GM12878 (cell line): Measurements from ENCODE around the gene RTP5. TPM values are rescaled to one million over a fixed set of nuclear protein-coding genes. Genes with fewer than 3 reads are reported as not detected.

Source experiments
- ATAC-seq: fragments of 200-7000 bp; cut with Tn5 transposase; 3 replicates; pipeline ENCODE4 v1.9.1; 2020; ENCODE audit warnings: mild to moderate bottlenecking, moderate library complexity
- BruUV-seq: library from RNA; stranded (reverse); fragments of 400-500 nt; replicated peaks from 2 replicates; lab custom pipeline; 2021; lab: Mats Ljungman, UMichigan
- CTCF ChIA-PET: fragments of 300-600 bp; sonication (Branson Sonifier 250); formaldehyde crosslinking; extraction: SDS; loops from one replicate; lab custom pipeline; 2021; ENCODE audit warnings: inconsistent platforms; lab: Yijun Ruan, JAX
- POLR2A ChIA-PET: fragments of 350-600 bp; formaldehyde crosslinking; extraction: SDS; loops from one replicate; lab custom pipeline; 2021; ENCODE audit warnings: inconsistent platforms; lab: Charles Lee
- RAD21 ChIA-PET: fragments of 300-600 bp; sonication (Branson Sonifier 250); formaldehyde crosslinking; loops from one replicate; lab custom pipeline; 2023; ENCODE audit warnings: antibody characterized with exemption; ENCODE audit not compliant: unreplicated experiment; lab: Charles Lee
- SMC1A ChIA-PET: fragments of 300-600 bp; sonication (Branson Sonifier 250); formaldehyde crosslinking; loops from one replicate; lab custom pipeline; 2023; ENCODE audit not compliant: unreplicated experiment, uncharacterized antibody; lab: Charles Lee
- DNase-seq: peaks from one replicate; pipeline ENCODE4 v3.0.0-alpha.2; 2011; ENCODE audit warnings: low read depth, low spot score
- FAIRE-seq: peaks from 3 replicates; lab custom pipeline; 2011; peaks lifted over from hg19 to GRCh38; lab: Jason Lieb, UNC
- H2AFZ ChIP-seq: 2 replicates; pipeline ENCODE4 v1.6.0; 2011; ENCODE audit warnings: low read depth, low read length, control low read depth; ENCODE audit not compliant: control insufficient read depth
- H3K27ac ChIP-seq: 2 replicates; pipeline ENCODE4 v1.5.1; 2011; ENCODE audit warnings: control low read depth; ENCODE audit not compliant: control insufficient read depth, insufficient read depth
- H3K27me3 ChIP-seq, 2 experiments: replicated peaks in 1 of 2; 2 replicates each; pipeline versions ENCODE4 v1.6.0 to v1.6.1; 2011; ENCODE audit warnings: low read length in 1 of 2; ENCODE audit not compliant: control insufficient read depth in 2 of 2, insufficient read depth in 2 of 2
- H3K36me3 ChIP-seq, 2 experiments: 2 replicates each; pipeline ENCODE4 v1.5.1; 2011; ENCODE audit warnings: low read length in 1 of 2; ENCODE audit not compliant: control insufficient read depth in 2 of 2, insufficient read depth in 2 of 2
- H3K4me1 ChIP-seq: 2 replicates; pipeline ENCODE4 v1.6.1; 2011; ENCODE audit warnings: mild to moderate bottlenecking, low read length, moderate library complexity, mixed read lengths; ENCODE audit not compliant: control insufficient read depth, insufficient read depth
- H3K4me2 ChIP-seq: 2 replicates; pipeline ENCODE4 v1.6.0; 2011; ENCODE audit warnings: control low read depth; ENCODE audit not compliant: control insufficient read depth, insufficient read depth
- H3K4me3 ChIP-seq: fragments of 200-600 bp; sonication (generic); 2 replicates; pipeline ENCODE4 v1.5.1; 2016
- H3K79me2 ChIP-seq: 2 replicates; pipeline ENCODE4 v1.6.0; 2011; ENCODE audit warnings: low read length; ENCODE audit not compliant: control insufficient read depth, insufficient read depth
- H3K9ac ChIP-seq: 2 replicates; pipeline ENCODE4 v1.8.0; 2011; ENCODE audit warnings: low read length, control low read depth, mixed read lengths; ENCODE audit not compliant: control insufficient read depth, insufficient read depth
- H3K9me3 ChIP-seq: replicated peaks from 3 replicates; pipeline ENCODE4 v1.5.1; 2011; ENCODE audit warnings: mild to moderate bottlenecking, low read length; ENCODE audit not compliant: control insufficient read depth, insufficient read depth
- H4K20me1 ChIP-seq: 2 replicates; pipeline ENCODE4 v1.6.0; 2011; ENCODE audit not compliant: control insufficient read depth, insufficient read depth
- CHD2 ChIP-seq: IDR thresholded peaks from 2 replicates; pipeline ENCODE4 v1.6.1; 2011; ENCODE audit warnings: low read depth, low read length, improper control_type of control experiment, borderline replicate concordance
- HDGF ChIP-seq: fragments of 450-650 bp; IDR thresholded peaks from 2 replicates; pipeline ENCODE4 v1.6.1; 2016; ENCODE audit warnings: antibody characterized with exemption
- JUNB ChIP-seq: IDR thresholded peaks from 2 replicates; pipeline ENCODE4 v1.6.1; 2016; ENCODE audit warnings: antibody characterized with exemption, mild to moderate bottlenecking
- NFYA ChIP-seq: IDR thresholded peaks from 2 replicates; pipeline ENCODE4 v1.6.1; 2011; ENCODE audit warnings: low read depth, mild to moderate bottlenecking, low read length, improper control_type of control experiment, borderline replicate concordance
- POLR2A ChIP-seq: IDR thresholded peaks from 2 replicates; pipeline ENCODE4 v1.6.1; 2011; ENCODE audit warnings: low read depth, mild to moderate bottlenecking, low read length
- POU2F2 ChIP-seq: IDR thresholded peaks from 3 replicates; pipeline ENCODE4 v1.6.1; 2011; ENCODE audit warnings: low read depth, mild to moderate bottlenecking, low read length, borderline replicate concordance
- RCOR1 ChIP-seq: conservative IDR thresholded peaks from 2 replicates; pipeline ENCODE4 v1.6.1; 2012; ENCODE audit warnings: low read depth, low read length, improper control_type of control experiment
- RELA ChIP-seq: fragments of 450-650 bp; IDR thresholded peaks from 2 replicates; pipeline ENCODE4 v1.8.0; 2014; ENCODE audit warnings: borderline replicate concordance; ENCODE audit not compliant: partially characterized antibody
- SIX5 ChIP-seq: IDR thresholded peaks from 2 replicates; pipeline ENCODE4 v1.6.1; 2011; ENCODE audit warnings: mild to moderate bottlenecking, low read depth, low read length, moderate library complexity; ENCODE audit not compliant: severe bottlenecking
- TAF1 ChIP-seq: IDR thresholded peaks from 2 replicates; pipeline ENCODE4 v1.6.1; 2011; ENCODE audit warnings: mild to moderate bottlenecking, low read depth, low read length, borderline replicate concordance
- ZNF217 ChIP-seq: fragments of 450-650 bp; IDR thresholded peaks from 2 replicates; pipeline ENCODE4 v1.6.1; 2017; ENCODE audit warnings: antibody characterized with exemption, mild to moderate bottlenecking
- ZNF274 ChIP-seq: IDR thresholded peaks from one replicate; pipeline ENCODE4 v1.8.0; 2011; ENCODE audit not compliant: insufficient read length, insufficient read depth
- WGBS: methylation state at CpG from one replicate; pipeline ENCODE4 v1.1.6; 2016; ENCODE audit warnings: low lambda C conversion rate; ENCODE audit not compliant: insufficient replicate concordance, insufficient coverage; ENCODE audit errors: missing lambda C conversion rate; 5-methylcytosine and 5-hydroxymethylcytosine counted together
- in situ Hi-C: fragments of 300-500 bp; cut with MboI; formaldehyde crosslinking; loops from 9 replicates; pipeline ENCODE4 v1.14.3; 2018; ENCODE audit warnings: mixed read lengths
- intact Hi-C: fragments of 100-400 bp; cut with micrococcal nuclease; formaldehyde crosslinking; loops from one replicate; pipeline ENCODE4 v1.14.2; 2022; ENCODE audit not compliant: unreplicated experiment
- polyA plus RNA-seq, 11 experiments: library from polyadenylated mRNA; depleted of rRNA in 4 of 11; unstranded in 6 of 11; stranded (reverse) in 5 of 11; fragments of >200 nt; fragmentation: Nextera tagmentation in 4 of 11; fragmentation: Illumina TruSeq in 1 of 11; extraction: Ambion mirVana in 4 of 11; extraction: Trizol in 1 of 11; gene quantifications; 1 replicate in 1 of 11; 2 replicates in 10 of 11; pipeline versions ENCODE4 v1.2.1 to v1.2.3, GENCODE V29; 2011 to 2016; ENCODE audit warnings: inconsistent platforms in 2 of 11, missing spikeins in 2 of 11, low read depth in 1 of 11
- total RNA-seq, 4 experiments: library from RNA; depleted of rRNA in 3 of 4; stranded (reverse); fragments of >200 nt in 3 of 4; fragmentation: Illumina TruSeq in 1 of 4; extraction: Trizol in 1 of 4; gene quantifications; 2 replicates each; pipeline versions ENCODE4 v1.2.1 to v1.2.3, GENCODE V29; 2013 to 2021
- TF ChIP-seq, protein P1 (sequence below): IDR thresholded peaks from 2 replicates; pipeline ENCODE4 v1.6.1; 2011; ENCODE audit warnings: low read depth, mild to moderate bottlenecking, low read length, moderate library complexity, borderline replicate concordance; ENCODE audit errors: extremely low read depth
- TF ChIP-seq, protein P2 (sequence below): fragments of 450-650 bp; IDR thresholded peaks from 2 replicates; pipeline ENCODE4 v1.6.1; 2014; ENCODE audit warnings: mild to moderate bottlenecking
- TF ChIP-seq, protein P3 (sequence below): fragments of 150-350 bp; IDR thresholded peaks from 2 replicates; pipeline ENCODE4 v1.6.1; 2016; ENCODE audit warnings: low read depth, low read length

The RTP5 gene
- total and polyA plus RNA-seq, 10 of the 15 experiments (the other 5 are each of a cell fraction or from before 2014, with no cell fraction given) = 0.05 TPM; not detected in 9

DNA sequence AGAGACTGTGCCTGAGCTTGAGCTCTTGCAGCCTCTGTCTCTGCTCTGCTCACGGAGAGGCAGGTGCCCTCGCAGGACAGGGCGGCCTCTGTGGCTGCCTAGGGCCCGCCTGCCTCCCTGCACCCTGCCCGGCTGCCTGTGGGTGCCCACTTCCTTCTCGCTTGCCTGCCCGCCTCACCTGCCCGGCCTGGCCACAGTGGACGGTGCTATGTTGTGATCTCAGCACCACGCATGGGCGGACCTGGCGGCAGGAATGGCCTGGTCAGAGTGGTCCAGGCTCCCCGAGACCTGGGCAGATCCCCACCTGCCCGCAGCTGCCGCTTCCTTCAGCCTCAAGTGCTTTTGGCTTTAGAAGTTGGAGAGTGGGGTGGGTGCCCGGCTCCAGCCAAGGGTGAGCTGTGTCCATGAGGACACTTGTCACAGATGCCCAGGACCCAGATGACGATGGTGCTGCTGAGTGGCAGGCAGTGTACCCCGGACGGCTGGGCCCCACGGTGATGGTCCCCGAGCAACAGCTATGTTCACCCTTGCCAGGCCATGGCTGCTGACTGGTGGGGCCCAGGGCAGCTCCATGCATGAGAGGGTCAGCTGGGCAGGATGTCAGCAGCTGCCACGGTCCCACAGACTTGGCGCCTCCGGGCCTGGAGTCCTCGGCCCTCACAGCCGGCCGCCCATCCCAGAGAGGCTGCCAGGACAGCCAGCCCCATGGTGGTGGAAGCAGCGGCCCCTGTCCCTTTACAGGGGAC is 25.3 kb downstream of the RTP5 start:
- Histone ChIP-seq H4K20me1 (no peaks in the 10 kb centered on the region), H3K27me3 (no peaks in the 10 kb centered on the region), H3K4me1 (no peaks in the 10 kb centered on the region), H3K4me3 (no peak overlapping the region)
- ChIA-PET SMC1A (no interaction called here), RAD21 (no interaction called here)
- intact Hi-C loops (no loop called here), in situ Hi-C loops (no loop called here)
- TF ChIP-seq SIX5 = no peak
- TF ChIP-seq ZNF217 = no peak
- TF ChIP-seq, protein P1, sequence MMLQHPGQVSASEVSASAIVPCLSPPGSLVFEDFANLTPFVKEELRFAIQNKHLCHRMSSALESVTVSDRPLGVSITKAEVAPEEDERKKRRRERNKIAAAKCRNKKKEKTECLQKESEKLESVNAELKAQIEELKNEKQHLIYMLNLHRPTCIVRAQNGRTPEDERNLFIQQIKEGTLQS = no peak
- TF ChIP-seq TAF1 = no peak
- no peak for TF ChIP-seq ZNF274
- no peak for TF ChIP-seq HDGF
- TF ChIP-seq, protein P2, sequence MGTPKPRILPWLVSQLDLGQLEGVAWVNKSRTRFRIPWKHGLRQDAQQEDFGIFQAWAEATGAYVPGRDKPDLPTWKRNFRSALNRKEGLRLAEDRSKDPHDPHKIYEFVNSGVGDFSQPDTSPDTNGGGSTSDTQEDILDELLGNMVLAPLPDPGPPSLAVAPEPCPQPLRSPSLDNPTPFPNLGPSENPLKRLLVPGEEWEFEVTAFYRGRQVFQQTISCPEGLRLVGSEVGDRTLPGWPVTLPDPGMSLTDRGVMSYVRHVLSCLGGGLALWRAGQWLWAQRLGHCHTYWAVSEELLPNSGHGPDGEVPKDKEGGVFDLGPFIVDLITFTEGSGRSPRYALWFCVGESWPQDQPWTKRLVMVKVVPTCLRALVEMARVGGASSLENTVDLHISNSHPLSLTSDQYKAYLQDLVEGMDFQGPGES = no peak
- no peak for TF ChIP-seq POU2F2
- TF ChIP-seq RCOR1 = no peak
- TF ChIP-seq JUNB = no peak
- TF ChIP-seq, protein P3, sequence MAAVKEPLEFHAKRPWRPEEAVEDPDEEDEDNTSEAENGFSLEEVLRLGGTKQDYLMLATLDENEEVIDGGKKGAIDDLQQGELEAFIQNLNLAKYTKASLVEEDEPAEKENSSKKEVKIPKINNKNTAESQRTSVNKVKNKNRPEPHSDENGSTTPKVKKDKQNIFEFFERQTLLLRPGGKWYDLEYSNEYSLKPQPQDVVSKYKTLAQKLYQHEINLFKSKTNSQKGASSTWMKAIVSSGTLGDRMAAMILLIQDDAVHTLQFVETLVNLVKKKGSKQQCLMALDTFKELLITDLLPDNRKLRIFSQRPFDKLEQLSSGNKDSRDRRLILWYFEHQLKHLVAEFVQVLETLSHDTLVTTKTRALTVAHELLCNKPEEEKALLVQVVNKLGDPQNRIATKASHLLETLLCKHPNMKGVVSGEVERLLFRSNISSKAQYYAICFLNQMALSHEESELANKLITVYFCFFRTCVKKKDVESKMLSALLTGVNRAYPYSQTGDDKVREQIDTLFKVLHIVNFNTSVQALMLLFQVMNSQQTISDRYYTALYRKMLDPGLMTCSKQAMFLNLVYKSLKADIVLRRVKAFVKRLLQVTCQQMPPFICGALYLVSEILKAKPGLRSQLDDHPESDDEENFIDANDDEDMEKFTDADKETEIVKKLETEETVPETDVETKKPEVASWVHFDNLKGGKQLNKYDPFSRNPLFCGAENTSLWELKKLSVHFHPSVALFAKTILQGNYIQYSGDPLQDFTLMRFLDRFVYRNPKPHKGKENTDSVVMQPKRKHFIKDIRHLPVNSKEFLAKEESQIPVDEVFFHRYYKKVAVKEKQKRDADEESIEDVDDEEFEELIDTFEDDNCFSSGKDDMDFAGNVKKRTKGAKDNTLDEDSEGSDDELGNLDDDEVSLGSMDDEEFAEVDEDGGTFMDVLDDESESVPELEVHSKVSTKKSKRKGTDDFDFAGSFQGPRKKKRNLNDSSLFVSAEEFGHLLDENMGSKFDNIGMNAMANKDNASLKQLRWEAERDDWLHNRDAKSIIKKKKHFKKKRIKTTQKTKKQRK = no peak
- TF ChIP-seq RELA = no peak
- no peak for TF ChIP-seq POLR2A
- no peak for TF ChIP-seq NFYA
- TF ChIP-seq CHD2 = no peak
- TF ChIP-seq, all 136 proteins: peak for 0
- ChIA-PET POLR2A (no interaction called here), CTCF (no interaction called here)
- no peak for ATAC-seq
- H3K27ac ChIP-seq = no peak overlapping the region
- no peak for DNase-seq
- no peak overlapping the region for H3K4me2 ChIP-seq
- H3K36me3 ChIP-seq = no peaks in the 10 kb centered on the region
- no TSS peak for BruUV-seq
- WGBS = 92% methylated on average over 25 of the region's 28 CpGs
- no peak overlapping the region for H2AFZ ChIP-seq
- no peaks in the 10 kb centered on the region for H3K79me2 ChIP-seq
- H3K9ac ChIP-seq = no peak overlapping the region
- FAIRE-seq = no peak
- H3K9me3 ChIP-seq = no peaks in the 10 kb centered on the region; the same call in 2 of the 3 replicates
